SK-N-MC (cell line): ENCODE results near the gene LEFTY2.

Experiments
- DNase-seq: peaks from one replicate; pipeline ENCODE4 v3.0.0-alpha.2; 2011; ENCODE audit warnings: low read depth, low spot score
- H3K27ac ChIP-seq: fragments of 200-600 bp; sonication (generic); 2 replicates; pipeline ENCODE4 v1.5.1; 2016; ENCODE audit warnings: mixed run types
- H3K36me3 ChIP-seq: fragments of 200-600 bp; sonication (generic); 2 replicates; pipeline ENCODE4 v1.6.1; 2017; ENCODE audit warnings: antibody characterized with exemption, low read length, mixed read lengths; ENCODE audit not compliant: insufficient read depth
- H3K4me3 ChIP-seq: fragments of 200-600 bp; sonication (generic); 2 replicates; pipeline ENCODE4 v1.5.1; 2016
- H3K9ac ChIP-seq: fragments of 200-600 bp; sonication (generic); 2 replicates; pipeline ENCODE4 v1.8.0; 2017; ENCODE audit warnings: mixed run types, mixed read lengths; ENCODE audit not compliant: insufficient read length
- H3K9me3 ChIP-seq: fragments of 200-600 bp; sonication (generic); 2 replicates; pipeline ENCODE4 v1.6.1; 2017; ENCODE audit warnings: low read depth, mild to moderate bottlenecking, antibody characterized with exemption, low read length, moderate library complexity, mixed read lengths
- EZH2 ChIP-seq: fragments of 200-600 bp; sonication (generic); IDR thresholded peaks from one replicate; pipeline ENCODE4 v1.6.1; 2017; ENCODE audit warnings: antibody characterized with exemption
- FOXP2 ChIP-seq: optimal IDR thresholded peaks from 2 replicates; pipeline ENCODE3; 2011; ENCODE audit warnings: mild to moderate bottlenecking, moderate library complexity; ENCODE audit not compliant: insufficient read depth; ENCODE audit errors: extremely low read length, control extremely low read depth
- POLR2AphosphoS5 ChIP-seq: IDR thresholded peaks from 2 replicates; pipeline ENCODE4 v1.6.1; 2012; ENCODE audit warnings: mild to moderate bottlenecking, low read depth, low read length, borderline replicate concordance

Gene LEFTY2

DNA sequence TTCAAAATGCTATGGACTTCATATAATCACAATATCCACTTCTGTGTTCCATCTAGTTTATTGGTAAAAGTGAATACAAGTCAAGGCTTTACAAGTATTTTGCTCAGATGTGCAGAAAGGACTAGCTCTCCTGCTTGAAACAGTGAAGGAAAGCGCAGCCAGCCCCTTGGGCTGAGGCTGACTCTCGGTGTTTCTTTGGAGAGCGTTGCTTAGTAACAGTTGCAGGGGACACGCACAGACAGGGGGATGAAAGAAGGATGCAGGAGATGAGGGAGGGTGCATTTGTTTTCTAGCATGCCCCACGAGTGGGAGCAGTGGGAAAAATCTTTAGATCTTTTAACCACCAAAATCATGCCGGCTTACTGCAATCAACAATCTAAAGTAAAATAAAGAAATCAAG, 26.1 kb downstream of the LEFTY2 start:
- peaks cover 16% of the 10 kb centered on the region for H3K36me3 ChIP-seq
- H3K27ac ChIP-seq: no peak overlapping the region

GRCh38 chr1:225914391-225914790, 26.6 kb downstream of the LEFTY2 start:
- Histone ChIP-seq H3K36me3 (peaks cover 16% of the 10 kb centered on the region), H3K9me3 (no peaks in the 10 kb centered on the region), H3K27ac (no peak overlapping the region), H3K9ac (no peak overlapping the region), H3K4me3 (no peak overlapping the region)
- no peak for TF ChIP-seq EZH2
- no peak for TF ChIP-seq POLR2AphosphoS5
- no peak for TF ChIP-seq FOXP2
- DNase-seq: no peak

More for the DNA sequence above, 26.1 kb downstream of the LEFTY2 start:
- Histone ChIP-seq H3K9ac (no peak overlapping the region), H3K9me3 (no peaks in the 10 kb centered on the region), H3K4me3 (no peak overlapping the region)
- DNase-seq: no peak
- TF ChIP-seq POLR2AphosphoS5 (no peak), EZH2 (no peak), FOXP2 (no peak)

- Histone ChIP-seq H3K4me3 (no peak overlapping the region), H3K27ac (no peak overlapping the region), H3K9ac (no peak overlapping the region), H3K36me3 (no peaks in the 10 kb centered on the region), H3K9me3 (no peaks in the 10 kb centered on the region)
- DNase-seq: no peak
- no peak for TF ChIP-seq POLR2AphosphoS5
- TF ChIP-seq FOXP2: no peak
- TF ChIP-seq EZH2: no peak
Measured at GRCh38 chr1:225911191-225912130, 29.6 kb downstream of the LEFTY2 start.

DNA sequence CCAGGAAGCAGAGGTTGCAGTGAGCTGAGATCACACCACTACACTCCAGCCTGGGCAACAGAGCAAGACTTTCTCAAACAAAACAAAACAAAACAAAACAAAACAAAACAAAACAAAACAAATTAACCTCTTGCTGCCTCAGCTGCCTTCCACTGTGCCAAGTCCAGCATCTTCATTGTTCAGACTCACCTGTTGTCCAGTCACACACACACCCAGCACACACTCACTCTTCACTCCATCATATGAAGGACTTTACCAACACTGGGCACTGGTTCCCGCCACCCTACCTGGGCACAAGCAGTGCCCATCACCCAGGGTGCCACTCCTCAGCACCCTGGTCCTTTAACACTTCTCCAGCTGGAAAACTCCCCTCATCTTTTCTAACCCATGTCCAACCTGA, 31.5 kb downstream of the LEFTY2 start:
- no peak overlapping the region for H3K9ac ChIP-seq
- TF ChIP-seq POLR2AphosphoS5 (no peak), EZH2 (no peak), FOXP2 (no peak)

GRCh38 chr1:225908773-225909172, 32.2 kb downstream of the LEFTY2 start:
- DNase-seq: no peak
- no peak overlapping the region for H3K9ac ChIP-seq
- no peaks in the 10 kb centered on the region for H3K36me3 ChIP-seq
- H3K4me3 ChIP-seq: no peak overlapping the region
- TF ChIP-seq EZH2 (no peak), POLR2AphosphoS5 (no peak), FOXP2 (no peak)
- H3K9me3 ChIP-seq: no peaks in the 10 kb centered on the region
- H3K27ac ChIP-seq: no peak overlapping the region

More for the DNA sequence above, 31.5 kb downstream of the LEFTY2 start:
- Histone ChIP-seq H3K9me3 (no peaks in the 10 kb centered on the region), H3K27ac (no peak overlapping the region), H3K4me3 (no peak overlapping the region), H3K36me3 (no peaks in the 10 kb centered on the region)
- no peak for DNase-seq

- no peak overlapping the region for H3K27ac ChIP-seq
- no peak overlapping the region for H3K4me3 ChIP-seq
- H3K9ac ChIP-seq: no peak overlapping the region
- H3K36me3 ChIP-seq: no peaks in the 10 kb centered on the region
- no peak for TF ChIP-seq POLR2AphosphoS5
- no peak for TF ChIP-seq FOXP2
- no peak for TF ChIP-seq EZH2
- H3K9me3 ChIP-seq: no peaks in the 10 kb centered on the region
- no peak for DNase-seq
Measured at GRCh38 chr1:225908013-225908640, 32.9 kb downstream of the LEFTY2 start.

GRCh38 chr1:225907341-225907740, 33.7 kb downstream of the LEFTY2 start:
- no peak overlapping the region for H3K27ac ChIP-seq
- TF ChIP-seq POLR2AphosphoS5 (no peak), EZH2 (no peak), FOXP2 (no peak)
- no peak for DNase-seq
- H3K9me3 ChIP-seq: no peaks in the 10 kb centered on the region
- H3K9ac ChIP-seq: no peak overlapping the region
- H3K4me3 ChIP-seq: no peak overlapping the region
- H3K36me3 ChIP-seq: no peaks in the 10 kb centered on the region

GRCh38 chr1:225906467-225906866, 34.6 kb downstream of the LEFTY2 start:
- H3K36me3 ChIP-seq: no peaks in the 10 kb centered on the region
- DNase-seq: no peak
- no peaks in the 10 kb centered on the region for H3K9me3 ChIP-seq
- TF ChIP-seq EZH2 (no peak), FOXP2 (no peak), POLR2AphosphoS5 (no peak)
- H3K27ac ChIP-seq: no peak overlapping the region
- H3K9ac ChIP-seq: no peak overlapping the region
- H3K4me3 ChIP-seq: no peak overlapping the region

GRCh38 chr1:225903623-225904022, 37.4 kb downstream of the LEFTY2 start:
- Histone ChIP-seq H3K36me3 (no peaks in the 10 kb centered on the region), H3K4me3 (no peak overlapping the region), H3K9me3 (no peaks in the 10 kb centered on the region), H3K9ac (no peak overlapping the region), H3K27ac (no peak overlapping the region)
- DNase-seq: no peak
- no peak for TF ChIP-seq EZH2
- no peak for TF ChIP-seq FOXP2
